Measurements from ENCODE around the gene UBE2G1. TPM values are rescaled to one million over a fixed set of nuclear protein-coding genes. Genes with fewer than 3 reads are reported as not detected.

Gene UBE2G1
- total RNA-seq, 3 donors from 2014 or later (not counting 1 experiment from before 2014, with no cell fraction given): 58.2 to 76.4 (median 64.7) TPM

- 0% methylated on average over 85 of the region's 85 CpGs for WGBS (ENCODE audit: insufficient coverage)
- Mint-ChIP-seq H3K4me3 (peak within 1 kb of the TSS; percentile 97), H3K4me1 (peaks cover 31 to 32% of the 10 kb centered on the region in 2 donors), H3K9me3 (no peaks in the 10 kb centered on the region), H3K36me3 (no peaks in the 10 kb centered on the region), H3K27ac (peak within 1 kb of the TSS; percentile 89 to 91), H3K27me3 (ENCODE audit: low read depth in 2 of 2) (no peaks in the 10 kb centered on the region)
- Histone ChIP-seq H3K27ac (ENCODE audit: low read length) (peak within 1 kb of the TSS; percentile 67), H3K9me3 (ENCODE audit: control insufficient read depth, insufficient read depth, low read length) (no peaks in the 10 kb centered on the region), H3K36me3 (ENCODE audit: control insufficient read depth, insufficient read depth, low read length) (no peaks in the 10 kb centered on the region), H3K4me1 (ENCODE audit: control insufficient read depth, insufficient read depth, low read length) (peaks cover 26% of the 10 kb centered on the region), H3K27me3 (ENCODE audit: control insufficient read depth, insufficient read depth, low read length) (no peaks in the 10 kb centered on the region), H3K4me3 (ENCODE audit: low read length) (peak within 1 kb of the TSS; percentile 70)
- TF ChIP-seq CTCF (IDR thresholded peaks at IDR 0.05): no peak
- peak; percentile 98 for DNase-seq
- ATAC-seq: peak; percentile 96 to 97 (median 96)
- intact Hi-C loops (cut with micrococcal nuclease): loop anchor here (2.0 to 5.0 kb wide), 2 partner anchors 104 to 121 kb away; partner anchors contain the start of genes CYB5D2, UBE2G1 and ZZEF1
Observed at GRCh38 chr17:4263282-4264215, 102.9 kb downstream of the UBE2G1 start, which contains the start of gene ANKFY1. TSS of gene ANKFY1 (minus strand) at chr17:4263979. CDS start at chr17:4263941, 38 bp downstream.

- DNase-seq: no peak
- Mint-ChIP-seq H3K4me1 (peaks cover 33 to 36% of the 10 kb centered on the region in 2 donors), H3K36me3 (no peaks in the 10 kb centered on the region), H3K27ac (peak overlapping the region; percentile 89 to 91), H3K27me3 (ENCODE audit: low read depth in 2 of 2) (no peaks in the 10 kb centered on the region), H3K4me3 (peak overlapping the region; percentile 79), H3K9me3 (no peaks in the 10 kb centered on the region)
- WGBS (ENCODE audit: insufficient coverage): 61% methylated on average over 8 of the region's 8 CpGs
- intact Hi-C loops (cut with micrococcal nuclease): loop anchor here (2.0 to 5.0 kb wide), 2 partner anchors 105 to 120 kb away; partner anchors contain the start of genes CYB5D2, UBE2G1 and ZZEF1
- H3K9me3 ChIP-seq (ENCODE audit: control insufficient read depth, insufficient read depth, low read length): no peaks in the 10 kb centered on the region
- ATAC-seq: no peak
- H3K27ac ChIP-seq (ENCODE audit: low read length): peak overlapping the region; percentile 67
- no peak for TF ChIP-seq CTCF (IDR thresholded peaks at IDR 0.05)
- no peaks in the 10 kb centered on the region for H3K27me3 ChIP-seq (ENCODE audit: control insufficient read depth, insufficient read depth, low read length)
- H3K4me1 ChIP-seq (ENCODE audit: control insufficient read depth, insufficient read depth, low read length): peaks cover 26% of the 10 kb centered on the region
- H3K4me3 ChIP-seq (ENCODE audit: low read length): peak overlapping the region; percentile 70
- H3K36me3 ChIP-seq (ENCODE audit: control insufficient read depth, insufficient read depth, low read length): no peaks in the 10 kb centered on the region
Observed at GRCh38 chr17:4262703-4263102, 103.8 kb downstream of the UBE2G1 start.

GRCh38 chr17:4261452-4261851 lies 105.0 kb downstream of the UBE2G1 start:
- H3K36me3 ChIP-seq (ENCODE audit: control insufficient read depth, insufficient read depth, low read length): no peaks in the 10 kb centered on the region
- H3K4me1 Mint-ChIP-seq: peaks cover 46 to 48% of the 10 kb centered on the region in 2 donors
- WGBS (ENCODE audit: insufficient coverage): 96% methylated on average over 8 of the region's 8 CpGs
- no peaks in the 10 kb centered on the region for H3K36me3 Mint-ChIP-seq
- no peak overlapping the region for H3K27ac ChIP-seq (ENCODE audit: low read length)
- H3K4me3 ChIP-seq (ENCODE audit: low read length): no peak overlapping the region
- H3K27me3 ChIP-seq (ENCODE audit: control insufficient read depth, insufficient read depth, low read length): no peaks in the 10 kb centered on the region
- DNase-seq (no peak), ATAC-seq (no peak)
- no peak overlapping the region for H3K27ac Mint-ChIP-seq
- intact Hi-C loops (cut with micrococcal nuclease): loop anchor here (5.0 kb wide), 1 partner anchor 106 kb away; the partner anchor contains the start of gene UBE2G1
- no peaks in the 10 kb centered on the region for H3K9me3 ChIP-seq (ENCODE audit: control insufficient read depth, insufficient read depth, low read length)
- H3K4me3 Mint-ChIP-seq: no peak overlapping the region
- H3K9me3 Mint-ChIP-seq: no peaks in the 10 kb centered on the region
- H3K27me3 Mint-ChIP-seq (ENCODE audit: low read depth in 2 of 2): no peaks in the 10 kb centered on the region
- H3K4me1 ChIP-seq (ENCODE audit: control insufficient read depth, insufficient read depth, low read length): peaks cover 26% of the 10 kb centered on the region
- no peak for TF ChIP-seq CTCF (IDR thresholded peaks at IDR 0.05)

All from natural killer cell (primary cell).